Prostate gland (tissue), 2 donors: ENCODE data around the gene FAM241A. TPM values are rescaled to one million over a fixed set of nuclear protein-coding genes. Genes with fewer than 3 reads are reported as not detected.

ENCODE experiments used
- DNase-seq: peaks from one replicate; pipeline ENCODE4 v3.0.0-alpha.2; 2019; ENCODE audit warnings: low spot score
- H3K27ac ChIP-seq, 2 donors: fragments of 200-600 bp; sonication (generic); 2 replicates each; pipeline ENCODE4 v1.5.1; 2017 to 2019
- H3K27me3 ChIP-seq: fragments of 200-600 bp; sonication (generic); replicated peaks from 2 replicates; pipeline ENCODE4 v1.5.1; 2019; ENCODE audit not compliant: insufficient read depth
- H3K36me3 ChIP-seq, 2 donors: fragments of 200-600 bp; sonication (generic); 1 replicate in 1 of 2; 2 replicates in 1 of 2; pipeline versions ENCODE4 v1.5.1 to v1.8.1; 2017 to 2019
- H3K4me1 ChIP-seq: fragments of 200-600 bp; sonication (generic); replicated peaks from 2 replicates; pipeline ENCODE4 v1.5.1; 2019
- H3K4me3 ChIP-seq, 2 donors: fragments of 200-600 bp; sonication (generic); 2 replicates each; pipeline ENCODE4 v1.5.1; 2017 to 2019
- H3K9me3 ChIP-seq: fragments of 200-600 bp; sonication (generic); 2 replicates; pipeline ENCODE4 v1.5.1; 2017
- CTCF ChIP-seq, 4 experiments: fragments of 200-600 bp in 2 of 4; fragments of 450-650 bp in 2 of 4; sonication (generic) in 2 of 4; IDR thresholded peaks; 1 replicate in 3 of 4; 2 replicates in 1 of 4; pipeline ENCODE4 v1.5.1; 2016 to 2019; ENCODE audit warnings: antibody characterized with exemption in 4 of 4, mild to moderate bottlenecking in 2 of 4, moderate library complexity in 2 of 4
- POLR2A ChIP-seq: fragments of 450-650 bp; IDR thresholded peaks from one replicate; pipeline ENCODE4 v1.6.1; 2016; ENCODE audit warnings: antibody characterized with exemption, mild to moderate bottlenecking
- POLR2AphosphoS5 ChIP-seq: sonication (generic); formaldehyde crosslinking; IDR thresholded peaks from one replicate; pipeline ENCODE4 v1.6.1; 2017; ENCODE audit warnings: antibody characterized with exemption
- WGBS: methylation state at CpG from one replicate; pipeline ENCODE4 v1.1.5; 2018; 5-methylcytosine and 5-hydroxymethylcytosine counted together
- intact Hi-C: fragments of 100-400 bp; cut with DNase I; formaldehyde crosslinking; loops from one replicate; pipeline ENCODE4 v1.14.2; 2022
- total RNA-seq, 2 donors: library from RNA; depleted of rRNA; stranded (reverse); fragments of >200 nt; gene quantifications; one replicate each; pipeline ENCODE4 v1.1.0, GENCODE V29; 2016

FAM241A gene
- total RNA-seq, 2 donors from 2014 or later = 3.6 to 3.7 TPM

- intact Hi-C loops = no loop called here
- TF ChIP-seq CTCF (IDR thresholded peaks at IDR 0.05) (no peak), POLR2AphosphoS5 (no peak), POLR2A (no peak)
These were observed 8.7 kb upstream of the FAM241A start for GRCh38 chr4:112136551-112136950.

GRCh38 chr4:112138538-112138937 lies 6.7 kb upstream of the FAM241A start:
- TF ChIP-seq CTCF (IDR thresholded peaks at IDR 0.05) (no peak), POLR2AphosphoS5 (no peak), POLR2A (no peak)

More at GRCh38 chr4:112136551-112136950, 8.7 kb upstream of the FAM241A start:
- no peaks in the 10 kb centered on the region for H3K27me3 ChIP-seq
- H3K4me3 ChIP-seq = no peak overlapping the region
- no peak for DNase-seq
- H3K27ac ChIP-seq = no peak overlapping the region
- no peaks in the 10 kb centered on the region for H3K36me3 ChIP-seq
- WGBS = 82% methylated on average over 5 of the region's 5 CpGs
- H3K4me1 ChIP-seq = no peaks in the 10 kb centered on the region
- H3K9me3 ChIP-seq = no peaks in the 10 kb centered on the region

GRCh38 chr4:112140536-112140935 lies 4.7 kb upstream of the FAM241A start:
- no peak overlapping the region for H3K27ac ChIP-seq
- 78% methylated on average over 2 of the region's 2 CpGs for WGBS
- intact Hi-C loops = no loop called here

More at GRCh38 chr4:112138538-112138937, 6.7 kb upstream of the FAM241A start:
- Histone ChIP-seq H3K27ac (no peak overlapping the region), H3K36me3 (no peaks in the 10 kb centered on the region), H3K4me3 (no peak overlapping the region), H3K9me3 (no peaks in the 10 kb centered on the region), H3K27me3 (no peaks in the 10 kb centered on the region), H3K4me1 (no peaks in the 10 kb centered on the region)
- no peak for DNase-seq
- intact Hi-C loops = no loop called here

GRCh38 chr4:112141366-112142138 lies 3.7 kb upstream of the FAM241A start:
- H3K27ac ChIP-seq = no peak overlapping the region
- no peaks in the 10 kb centered on the region for H3K27me3 ChIP-seq
- DNase-seq = no peak
- no peaks in the 10 kb centered on the region for H3K9me3 ChIP-seq
- no peaks in the 10 kb centered on the region for H3K36me3 ChIP-seq
- H3K4me1 ChIP-seq = no peaks in the 10 kb centered on the region
- H3K4me3 ChIP-seq = no peak overlapping the region
- intact Hi-C loops = no loop called here
- TF ChIP-seq POLR2AphosphoS5 (no peak), CTCF (IDR thresholded peaks at IDR 0.05) (no peak), POLR2A (no peak)
- WGBS = 70% methylated on average over 6 of the region's 6 CpGs

More at GRCh38 chr4:112140536-112140935, 4.7 kb upstream of the FAM241A start:
- H3K27me3 ChIP-seq = no peaks in the 10 kb centered on the region
- H3K4me1 ChIP-seq = no peaks in the 10 kb centered on the region
- no peaks in the 10 kb centered on the region for H3K36me3 ChIP-seq
- no peak overlapping the region for H3K4me3 ChIP-seq
- no peak for DNase-seq
- H3K9me3 ChIP-seq = no peaks in the 10 kb centered on the region
- TF ChIP-seq POLR2A (no peak), CTCF (IDR thresholded peaks at IDR 0.05) (no peak), POLR2AphosphoS5 (no peak)

- H3K4me3 ChIP-seq = no peak overlapping the region
- no peak for DNase-seq
- TF ChIP-seq CTCF (IDR thresholded peaks at IDR 0.05) = no peak
- no peak for TF ChIP-seq POLR2AphosphoS5
- no peaks in the 10 kb centered on the region for H3K36me3 ChIP-seq
- H3K4me1 ChIP-seq = no peaks in the 10 kb centered on the region
- H3K27ac ChIP-seq = no peak overlapping the region
- 91% methylated on average over 2 of the region's 2 CpGs for WGBS
- no peaks in the 10 kb centered on the region for H3K9me3 ChIP-seq
- H3K27me3 ChIP-seq = no peaks in the 10 kb centered on the region
- intact Hi-C loops = no loop called here
These were observed 3.1 kb upstream of the FAM241A start for GRCh38 chr4:112142182-112142581.
